Right lobe of liver (tissue), 4 donors: Measurements from ENCODE around the gene LRRC8B.

ENCODE experiments used
- CTCF ChIP-seq, 4 donors: fragments of 200-600 bp in 3 of 4; fragments of 450-650 bp in 1 of 4; IDR thresholded peaks; one replicate each; pipeline versions ENCODE4 v1.5.1 to v1.8.0; 2016 to 2022; ENCODE audit warnings: antibody characterized with exemption in 4 of 4, mild to moderate bottlenecking in 2 of 4
- POLR2A ChIP-seq: fragments of 450-650 bp; IDR thresholded peaks from one replicate; pipeline ENCODE4 v1.6.1; 2017; ENCODE audit warnings: antibody characterized with exemption, mild to moderate bottlenecking
- donor health status: DM: no; HTN: no; CAD: no.
- donor health status: DM: no; HTN: no; CAD: no.
- donor health status: DM: no; HTN: yes; CAD: no.

GRCh38 chr1:89633800-89634625, 109.4 kb downstream of the LRRC8B start:
- TF ChIP-seq CTCF (IDR thresholded peaks at IDR 0.05) (no peak), POLR2A (no peak)
